Esophagus (tissue), 2 donors: ENCODE data around the gene STAMBPL1. TPM values are rescaled to one million over a fixed set of nuclear protein-coding genes. Genes with fewer than 3 reads are reported as not detected.
A peak's percentile ranks its signal among the peaks of the same experiment; 100 is the strongest.

Source experiments
- H3K27ac ChIP-seq, 2 donors: one replicate each; pipeline ENCODE4 v1.5.1; 2013; ENCODE audit warnings: low read depth in 2 of 2, mild to moderate bottlenecking in 2 of 2, inconsistent platforms in 1 of 2, low read length in 1 of 2, moderate library complexity in 1 of 2
- H3K27me3 ChIP-seq, 2 donors: one replicate each; pipeline ENCODE4 v1.6.1; 2013; ENCODE audit warnings: low read length in 2 of 2, control low read depth in 1 of 2, mild to moderate bottlenecking in 1 of 2; ENCODE audit not compliant: insufficient read depth in 2 of 2, control insufficient read depth in 1 of 2
- H3K36me3 ChIP-seq, 2 donors: one replicate each; pipeline ENCODE4 v1.6.1; 2013; ENCODE audit warnings: low read length in 1 of 2; ENCODE audit not compliant: control insufficient read depth in 2 of 2, insufficient read depth in 2 of 2
- H3K4me1 ChIP-seq, 2 donors: one replicate each; pipeline ENCODE4 v1.6.1; 2013; ENCODE audit warnings: low read length in 1 of 2; ENCODE audit not compliant: control insufficient read depth in 2 of 2, insufficient read depth in 2 of 2
- H3K4me3 ChIP-seq, 2 donors: one replicate each; pipeline ENCODE4 v1.5.1; 2013; ENCODE audit warnings: low read length in 2 of 2, mild to moderate bottlenecking in 2 of 2, low read depth in 1 of 2, moderate library complexity in 1 of 2
- H3K9me3 ChIP-seq, 2 donors: one replicate each; pipeline ENCODE4 v1.6.1; 2013; ENCODE audit warnings: mild to moderate bottlenecking in 2 of 2, low read depth in 1 of 2, low read length in 1 of 2, moderate library complexity in 1 of 2; ENCODE audit not compliant: control insufficient read depth in 2 of 2, insufficient read depth in 1 of 2
- WGBS, 2 donors: extraction: QIAGEN DNeasy Blood & Tissue Kit; methylation state at CpG; one replicate each; pipeline ENCODE4 v1.1.7; 2013; 5-methylcytosine and 5-hydroxymethylcytosine counted together
- polyA plus RNA-seq, 2 donors: library from polyadenylated mRNA; stranded (reverse); fragments of 200-250 nt; gene quantifications; one replicate each; pipeline ENCODE4 v1.2.3, GENCODE V29; 2013
- donor health status: healthy with polysubstance abuse.
- donor health status: Bipolar disorder and iron deficiency.

STAMBPL1 gene
- polyA plus RNA-seq, 2 donors = 1.6 to 1.9 TPM

- H3K27ac ChIP-seq = peak overlapping the region in 1 of 2 donors; percentile 6
- 87 to 92% methylated on average over 3 of the region's 3 CpGs for WGBS, 2 donors
Observed at GRCh38 chr10:88898727-88899126, 18.7 kb downstream of the STAMBPL1 start.

GRCh38 chr10:88899886-88900285, 19.8 kb downstream of the STAMBPL1 start:
- Histone ChIP-seq H3K36me3 (peaks cover 0 to 4% of the 10 kb centered on the region in 2 donors), H3K4me1 (peaks cover 0 to 3% of the 10 kb centered on the region in 2 donors), H3K9me3 (no peaks in the 10 kb centered on the region), H3K4me3 (no peak overlapping the region), H3K27ac (no peak overlapping the region), H3K27me3 (no peaks in the 10 kb centered on the region)
- WGBS, 2 donors = 43 to 58% methylated on average over 2 of the region's 2 CpGs

More at GRCh38 chr10:88898727-88899126, 18.7 kb downstream of the STAMBPL1 start:
- Histone ChIP-seq H3K36me3 (no peaks in the 10 kb centered on the region), H3K4me1 (peaks cover 0 to 3% of the 10 kb centered on the region in 2 donors), H3K4me3 (no peak overlapping the region), H3K27me3 (no peaks in the 10 kb centered on the region), H3K9me3 (no peaks in the 10 kb centered on the region)

- 63 to 85% methylated on average over 1 of the region's 1 CpG for WGBS, 2 donors
- no peak overlapping the region for H3K4me3 ChIP-seq
- no peaks in the 10 kb centered on the region for H3K9me3 ChIP-seq
- no peak overlapping the region for H3K27ac ChIP-seq
- peaks cover 0 to 3% of the 10 kb centered on the region in 2 donors for H3K4me1 ChIP-seq
- peaks cover 0 to 4% of the 10 kb centered on the region in 2 donors for H3K36me3 ChIP-seq
- no peaks in the 10 kb centered on the region for H3K27me3 ChIP-seq
Observed at GRCh38 chr10:88901206-88901983, 21.4 kb downstream of the STAMBPL1 start.

GRCh38 chr10:88901984-88902789, 22.1 kb downstream of the STAMBPL1 start:
- H3K36me3 ChIP-seq = peaks cover 0 to 4% of the 10 kb centered on the region in 2 donors
- 93% methylated on average over 11 of the region's 11 CpGs for WGBS, 2 donors
- H3K4me1 ChIP-seq = peaks cover 0 to 3% of the 10 kb centered on the region in 2 donors

GRCh38 chr10:88903715-88904114, 23.7 kb downstream of the STAMBPL1 start:
- peaks cover 0 to 2% of the 10 kb centered on the region in 2 donors for H3K4me1 ChIP-seq
- no peak overlapping the region for H3K27ac ChIP-seq
- no peak overlapping the region for H3K4me3 ChIP-seq
- H3K27me3 ChIP-seq = no peaks in the 10 kb centered on the region
- 80 to 95% methylated on average over 3 of the region's 3 CpGs for WGBS, 2 donors
- H3K9me3 ChIP-seq = no peaks in the 10 kb centered on the region
- peaks cover 0 to 4% of the 10 kb centered on the region in 2 donors for H3K36me3 ChIP-seq

More at GRCh38 chr10:88901984-88902789, 22.1 kb downstream of the STAMBPL1 start:
- H3K9me3 ChIP-seq = no peaks in the 10 kb centered on the region
- H3K27me3 ChIP-seq = no peaks in the 10 kb centered on the region
- no peak overlapping the region for H3K27ac ChIP-seq
- no peak overlapping the region for H3K4me3 ChIP-seq

- no peaks in the 10 kb centered on the region for H3K27me3 ChIP-seq
- no peak overlapping the region for H3K4me3 ChIP-seq
- H3K9me3 ChIP-seq = no peaks in the 10 kb centered on the region
- H3K4me1 ChIP-seq = no peaks in the 10 kb centered on the region
- WGBS, 2 donors = 84 to 86% methylated on average over 1 of the region's 1 CpG
- peaks cover 0 to 4% of the 10 kb centered on the region in 2 donors for H3K36me3 ChIP-seq
- H3K27ac ChIP-seq = no peak overlapping the region
Observed at GRCh38 chr10:88906921-88907320, 26.9 kb downstream of the STAMBPL1 start.

- no peaks in the 10 kb centered on the region for H3K9me3 ChIP-seq
- H3K27me3 ChIP-seq = no peaks in the 10 kb centered on the region
- 44 to 67% methylated on average over 4 of the region's 4 CpGs for WGBS, 2 donors
- no peak overlapping the region for H3K27ac ChIP-seq
- peaks cover 0 to 4% of the 10 kb centered on the region in 2 donors for H3K36me3 ChIP-seq
- no peak overlapping the region for H3K4me3 ChIP-seq
- no peaks in the 10 kb centered on the region for H3K4me1 ChIP-seq
Observed at GRCh38 chr10:88908194-88908593, 28.1 kb downstream of the STAMBPL1 start.

- H3K36me3 ChIP-seq = no peaks in the 10 kb centered on the region
- no peak overlapping the region for H3K27ac ChIP-seq
- no peaks in the 10 kb centered on the region for H3K4me1 ChIP-seq
- 83 to 95% methylated on average over 1 of the region's 1 CpG for WGBS, 2 donors
- H3K9me3 ChIP-seq = no peaks in the 10 kb centered on the region
- no peak overlapping the region for H3K4me3 ChIP-seq
- H3K27me3 ChIP-seq = no peaks in the 10 kb centered on the region
Observed at GRCh38 chr10:88911116-88911515, 31.1 kb downstream of the STAMBPL1 start.

GRCh38 chr10:88911851-88912250, 31.8 kb downstream of the STAMBPL1 start:
- Histone ChIP-seq H3K27ac (no peak overlapping the region), H3K36me3 (no peaks in the 10 kb centered on the region), H3K9me3 (no peaks in the 10 kb centered on the region), H3K4me3 (no peak overlapping the region), H3K27me3 (no peaks in the 10 kb centered on the region), H3K4me1 (no peaks in the 10 kb centered on the region)
- 92 to 93% methylated on average over 3 of the region's 3 CpGs for WGBS, 2 donors
